HG03439 (cell line): ENCODE results near the gene FERMT3.

Source experiments
- ATAC-seq: cut with Tn5 transposase; IDR thresholded peaks from one replicate; pipeline ENCODE4 v1.9.1; 2021; ENCODE audit warnings: mild to moderate bottlenecking, moderate library complexity; ENCODE audit not compliant: unreplicated experiment

The FERMT3 gene

DNA sequence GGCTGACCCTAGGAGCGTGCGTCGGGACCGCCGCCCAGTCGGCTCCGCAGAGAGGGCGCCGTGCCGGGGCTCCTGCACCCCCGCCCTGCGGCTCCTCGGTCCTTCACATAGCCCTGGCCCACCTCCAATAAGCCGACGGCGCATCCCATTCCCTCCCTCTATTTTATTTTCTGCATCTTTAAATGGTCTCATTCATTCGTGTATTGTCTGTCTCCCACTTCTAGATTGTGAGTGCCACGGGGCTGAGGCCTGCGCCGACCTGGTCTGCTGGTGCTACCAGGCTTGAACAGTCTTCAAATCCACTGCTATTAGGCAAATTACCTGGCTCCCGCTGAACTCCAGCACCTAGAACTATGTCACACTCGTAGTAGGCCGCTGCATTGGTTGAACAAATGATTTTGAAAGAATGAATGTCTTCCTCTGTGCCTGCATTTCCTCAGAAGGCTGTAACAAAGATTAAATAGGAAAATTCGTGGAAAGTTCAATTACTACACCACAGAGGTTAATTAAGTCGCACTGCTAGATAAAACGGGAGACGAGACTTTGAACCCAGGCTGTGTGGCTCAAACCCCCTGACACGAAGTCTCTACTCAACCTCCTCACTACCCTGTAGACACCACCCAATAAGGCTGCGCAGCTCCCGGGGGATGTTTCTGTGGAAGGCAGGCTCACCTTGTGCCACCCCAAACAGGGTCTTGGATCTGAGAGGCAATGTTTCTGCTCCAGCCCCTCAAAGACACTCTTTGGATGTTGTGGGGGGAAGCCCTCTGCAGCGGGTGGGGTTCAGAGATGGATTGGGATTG lies 41.4 kb downstream of the FERMT3 start:
- ATAC-seq, result no peak

DNA sequence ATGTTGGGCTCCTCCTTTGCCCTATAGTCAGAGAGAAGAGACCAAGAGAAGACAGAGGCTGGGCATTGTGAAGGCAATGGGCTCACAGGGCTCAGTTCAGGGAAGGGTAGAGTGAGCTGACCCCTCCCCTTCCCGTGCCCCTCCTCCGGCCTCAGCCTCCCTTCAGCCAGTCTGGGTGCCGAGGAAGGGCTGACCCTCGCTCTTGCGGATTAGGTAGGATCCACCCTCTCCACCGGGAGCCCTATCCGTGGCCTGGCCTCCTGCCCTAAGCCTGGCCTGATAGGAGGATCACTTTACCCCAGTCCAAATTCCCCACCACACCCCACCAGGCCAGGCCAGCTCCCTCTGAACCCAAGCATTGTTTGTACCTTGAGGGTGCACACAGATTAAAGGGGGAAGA lies 42.1 kb downstream of the FERMT3 start:
- no peak for ATAC-seq

DNA sequence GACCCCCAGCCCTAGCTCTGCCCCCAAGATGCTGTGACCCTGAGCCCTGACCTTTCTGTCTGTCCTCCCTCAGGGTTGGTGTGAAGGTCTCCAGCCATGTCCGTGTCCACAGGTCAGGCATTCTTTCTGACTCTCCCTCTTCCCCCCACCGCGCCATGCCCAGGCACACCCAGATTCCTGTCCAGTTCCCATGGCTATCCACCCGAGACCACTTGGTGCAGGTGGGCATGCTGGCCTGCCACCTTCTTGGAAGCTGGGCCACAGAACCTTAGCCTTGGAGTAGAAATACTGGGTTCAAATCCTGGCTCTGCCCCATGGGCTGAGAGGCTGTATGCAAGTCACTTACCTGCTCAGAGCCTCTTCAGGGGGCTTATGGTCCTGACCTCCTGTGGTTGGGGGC lies 42.5 kb downstream of the FERMT3 start:
- ATAC-seq, result no peak

DNA sequence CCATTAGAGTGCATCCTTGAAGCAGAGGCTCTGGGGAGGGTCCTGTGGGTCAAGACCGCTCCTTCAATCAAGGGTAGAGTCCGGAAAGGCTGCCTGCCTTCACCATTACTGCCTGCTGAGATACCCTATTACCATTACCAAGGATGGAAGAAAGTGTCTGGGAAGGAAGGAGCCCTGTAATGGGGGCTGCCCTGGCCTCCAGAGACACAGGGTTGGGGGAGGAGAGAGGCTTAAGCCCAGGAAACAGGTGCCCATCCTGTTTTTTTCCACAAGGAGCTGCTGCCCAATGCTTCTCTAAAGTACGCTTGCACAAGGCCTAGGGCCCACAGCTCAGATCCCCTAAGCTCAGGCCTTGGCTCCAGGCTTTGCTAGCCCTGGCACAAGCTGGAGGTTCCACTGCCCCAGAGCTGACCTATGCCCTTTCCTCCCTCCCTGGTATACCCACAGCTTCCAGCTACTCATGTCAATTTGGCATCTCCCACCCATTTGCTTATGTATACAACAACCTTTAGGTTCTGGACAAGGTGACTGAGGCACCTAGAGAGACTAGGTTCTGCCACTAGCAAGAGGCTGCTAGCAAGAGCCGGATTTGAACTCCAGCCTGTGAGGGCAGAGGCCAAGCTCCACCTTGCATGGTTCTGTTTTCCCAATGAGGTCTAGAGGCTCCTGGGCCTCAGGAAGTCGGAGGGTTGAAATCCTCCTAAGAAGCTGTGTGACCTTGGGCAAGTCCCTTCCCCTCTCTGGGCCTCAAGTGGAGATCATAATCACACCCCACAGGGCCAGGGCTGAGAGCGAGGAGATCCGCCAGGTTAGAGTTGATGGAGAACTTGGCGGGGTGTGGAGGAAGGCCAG lies 43.3 kb downstream of the FERMT3 start:
- no peak for ATAC-seq

DNA sequence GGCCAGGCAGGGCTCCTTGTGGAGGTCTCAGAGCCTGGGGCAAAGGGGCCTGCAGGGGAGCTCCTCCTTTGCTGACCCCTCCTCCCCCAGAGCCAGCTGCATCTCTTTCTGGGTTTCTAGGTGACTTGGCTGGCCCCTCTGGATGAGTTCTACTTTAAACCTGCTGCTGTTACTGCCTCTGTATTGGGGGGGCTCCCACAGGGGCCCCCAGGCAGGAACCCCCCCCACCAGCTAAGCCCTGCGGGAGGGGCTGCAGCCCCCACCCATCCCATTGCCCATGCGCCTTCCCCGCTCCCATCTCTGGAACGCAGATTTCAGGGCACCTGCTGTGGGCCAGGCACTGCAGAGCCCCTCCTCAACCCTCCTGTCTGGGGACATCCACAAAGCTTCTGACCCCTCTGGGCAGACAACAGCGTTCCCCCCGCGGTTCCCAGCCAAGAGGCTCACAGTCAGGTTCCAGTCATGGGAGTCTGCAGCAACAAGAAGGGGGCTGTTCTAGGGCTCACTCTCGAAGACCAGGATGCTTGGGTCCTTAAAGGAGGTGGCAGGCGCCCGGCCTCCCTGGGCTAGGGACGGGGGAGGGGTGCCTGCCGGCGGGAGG lies 44.0 kb downstream of the FERMT3 start:
- ATAC-seq, result no peak

DNA sequence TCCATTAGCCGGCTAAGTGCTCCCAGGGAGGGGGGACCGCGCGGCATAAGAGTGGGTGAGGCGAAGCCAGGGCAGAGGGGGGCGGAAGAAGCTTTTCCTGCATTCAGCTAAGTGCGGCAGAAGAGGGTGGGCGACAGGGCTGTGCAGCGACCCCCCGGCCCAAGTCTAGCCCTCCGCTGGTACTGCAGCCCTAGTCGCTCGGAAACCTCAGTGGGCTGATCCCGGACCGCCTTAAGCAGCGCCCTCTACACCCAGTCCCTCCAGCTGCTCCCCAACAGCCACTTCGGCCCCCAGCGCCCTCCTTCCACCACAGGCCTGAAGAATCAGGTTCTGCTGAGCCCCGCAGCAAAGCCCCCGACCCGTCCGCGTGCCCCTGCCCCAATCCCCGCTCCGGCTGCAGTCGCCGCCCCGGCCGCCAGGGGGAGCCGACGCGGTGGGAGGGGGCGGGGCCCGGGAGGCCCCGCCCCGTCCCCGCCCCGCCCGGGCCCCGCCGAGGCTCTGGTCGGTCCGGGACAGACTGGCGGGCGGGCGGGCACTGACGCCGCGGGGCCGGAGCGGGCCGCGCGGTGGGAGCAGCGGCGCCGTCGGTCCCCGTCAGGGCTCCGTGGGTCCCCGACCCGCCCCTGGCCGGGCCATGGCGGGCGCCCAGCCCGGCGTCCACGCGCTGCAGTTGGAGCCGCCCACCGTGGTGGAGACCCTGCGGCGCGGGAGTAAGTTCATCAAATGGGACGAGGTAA lies 44.7 kb downstream of the FERMT3 start, which contains the start of gene PLCB3:
Gene PLCB3, plus strand, starts transcription at position 515 of the 737 bp plus-strand sequence. Its CDS starts 120 bp downstream, at position 635.
- ATAC-seq, result no peak

DNA sequence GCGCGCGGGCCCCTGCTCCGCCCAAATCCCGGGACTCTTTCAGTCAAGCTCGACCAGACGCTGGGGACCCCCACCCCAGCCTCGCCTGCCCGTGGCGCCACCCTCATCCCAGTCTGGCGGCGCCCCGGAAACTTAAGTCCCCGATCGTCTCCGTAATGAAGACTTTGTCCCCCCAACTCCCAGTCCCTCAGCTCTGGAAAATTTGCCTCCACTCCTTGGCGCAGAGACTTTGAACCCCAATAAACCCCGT lies 45.2 kb downstream of the FERMT3 start:
- ATAC-seq, result no peak

- ATAC-seq, result no peak
These were observed 45.7 kb downstream of the FERMT3 start for GRCh38 chr11:64252003-64252872.

- ATAC-seq, result no peak
These were observed 46.5 kb downstream of the FERMT3 start for GRCh38 chr11:64253043-64253442.

GRCh38 chr11:64253481-64253880 lies 47.0 kb downstream of the FERMT3 start:
- ATAC-seq, result no peak

DNA sequence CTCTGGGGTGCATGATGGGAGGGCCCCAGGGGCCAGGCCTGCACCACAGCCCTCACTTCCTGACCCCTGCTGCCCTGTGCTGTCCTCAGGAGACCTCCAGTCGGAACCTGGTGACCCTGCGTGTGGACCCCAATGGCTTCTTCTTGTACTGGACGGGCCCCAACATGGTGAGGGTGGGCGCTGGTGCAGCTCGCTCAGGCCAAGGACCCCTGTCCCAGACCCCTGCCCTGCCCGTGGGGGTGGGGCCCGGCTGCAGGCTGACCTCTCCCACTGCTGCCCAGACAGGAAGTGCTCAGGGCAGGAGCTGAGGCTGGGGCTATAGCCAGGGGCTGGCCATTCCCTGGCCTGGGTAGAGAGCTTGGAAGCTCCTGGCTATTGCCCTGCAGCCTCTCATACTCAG lies 47.8 kb downstream of the FERMT3 start:
- ATAC-seq, result no peak

GRCh38 chr11:64255135-64256128 lies 48.9 kb downstream of the FERMT3 start:
- ATAC-seq, result no peak

- ATAC-seq, result no peak
These were observed 49.8 kb downstream of the FERMT3 start for GRCh38 chr11:64256300-64256699.

- ATAC-seq, result no peak
These were observed 51.8 kb downstream of the FERMT3 start for GRCh38 chr11:64258356-64258755.

DNA sequence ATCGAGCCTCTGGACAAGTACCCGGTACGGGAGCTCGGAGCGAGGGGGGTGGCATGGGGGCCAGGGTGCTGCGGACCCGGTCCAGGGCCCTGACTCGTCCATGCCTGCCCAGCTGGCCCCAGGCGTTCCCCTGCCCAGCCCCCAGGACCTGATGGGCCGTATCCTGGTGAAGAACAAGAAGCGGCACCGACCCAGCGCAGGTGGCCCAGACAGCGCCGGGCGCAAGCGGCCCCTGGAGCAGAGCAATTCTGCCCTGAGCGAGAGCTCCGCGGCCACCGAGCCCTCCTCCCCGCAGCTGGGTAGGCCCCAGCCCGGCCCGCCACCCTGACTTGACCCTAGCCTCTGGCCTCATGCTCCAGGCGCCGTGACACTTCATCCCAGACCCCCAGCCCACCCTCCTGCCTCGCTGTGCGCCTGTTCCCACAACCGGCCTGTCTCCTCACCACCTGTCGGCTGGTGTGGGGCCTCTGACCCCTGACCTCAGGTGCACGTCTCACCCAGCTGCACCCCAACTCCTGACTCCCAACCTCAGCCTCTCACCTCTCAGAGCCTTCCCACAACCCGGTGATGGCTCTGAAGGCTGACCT lies 52.5 kb downstream of the FERMT3 start:
- ATAC-seq, result no peak

GRCh38 chr11:64259533-64260067 lies 53.1 kb downstream of the FERMT3 start:
- no peak for ATAC-seq

GRCh38 chr11:64260147-64260708 lies 53.7 kb downstream of the FERMT3 start:
- no peak for ATAC-seq

GRCh38 chr11:64261556-64262080 lies 55.1 kb downstream of the FERMT3 start:
- ATAC-seq, result no peak
